Stimulated activated naive CD8-positive, alpha-beta T cell treated with anti-CD3 and anti-CD28 coated beads, Interleukin-15, amount 100 ng/mL, for 72 hours (primary cell): ENCODE data around the gene KCND3.
A peak's percentile ranks its signal among the peaks of the same experiment; 100 is the strongest.

Experiments
- ATAC-seq: fragments of 150-1000 bp; cut with Tn5 transposase; 2 replicates; pipeline ENCODE4 v1.10.0; 2021; ENCODE audit warnings: mild to moderate bottlenecking, moderate library complexity
- DNase-seq, 2 donors: peaks; one replicate each; pipeline ENCODE4 v3.0.0; 2021 to 2022
- H3K27ac Mint-ChIP-seq, 2 donors: one replicate each; pipeline ENCODE4 v1.8.0; 2022; ENCODE audit warnings: mild to moderate bottlenecking in 2 of 2, mixed read lengths in 2 of 2, moderate library complexity in 2 of 2
- H3K27me3 Mint-ChIP-seq: one replicate; pipeline ENCODE4 v1.8.0; 2022; ENCODE audit warnings: mixed read lengths
- H3K4me1 Mint-ChIP-seq: one replicate; pipeline ENCODE4 v1.8.0; 2022; ENCODE audit warnings: mild to moderate bottlenecking, mixed read lengths
- H3K4me3 Mint-ChIP-seq, 2 donors: one replicate each; pipeline ENCODE4 v1.8.0; 2022; ENCODE audit warnings: mild to moderate bottlenecking in 2 of 2, mixed read lengths in 2 of 2, moderate library complexity in 1 of 2
- H3K9me3 Mint-ChIP-seq, 2 donors: one replicate each; pipeline ENCODE4 v1.8.0; 2022; ENCODE audit warnings: mixed read lengths in 2 of 2

The KCND3 gene

DNA sequence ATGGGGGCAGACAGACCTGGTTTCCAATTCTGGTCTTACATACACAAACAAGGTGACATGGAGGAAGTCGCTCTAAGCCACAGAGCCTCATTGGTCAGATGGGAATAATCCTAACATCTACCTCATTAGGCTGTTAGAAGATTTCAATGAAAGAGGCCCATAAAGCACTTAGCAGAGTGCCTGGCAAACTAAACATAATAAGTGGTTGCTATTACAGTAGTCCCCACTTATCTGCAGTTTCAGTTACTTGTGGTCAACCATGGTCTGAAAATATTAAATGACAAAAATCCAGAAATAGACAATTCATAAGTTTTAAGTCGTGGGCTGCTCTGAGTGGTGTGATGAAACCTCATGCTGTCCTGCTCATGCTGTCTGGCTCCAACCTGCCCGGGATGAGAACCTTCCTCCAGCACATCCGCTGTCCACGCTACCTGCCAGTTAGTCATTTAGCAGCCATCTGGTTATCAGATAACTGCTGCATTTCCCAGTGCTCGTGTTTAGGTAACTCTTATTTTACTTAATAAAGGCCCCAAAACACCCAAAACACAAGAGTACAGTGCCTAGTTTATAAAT lies 121.5 kb downstream of the KCND3 start:
- no peak for DNase-seq
- no peak for ATAC-seq
- Mint-ChIP-seq H3K4me3 (no peak overlapping the region), H3K4me1 (peaks cover 8% of the 10 kb centered on the region), H3K27ac (no peak overlapping the region), H3K9me3 (no peaks in the 10 kb centered on the region), H3K27me3 (peaks cover 11% of the 10 kb centered on the region)

DNA sequence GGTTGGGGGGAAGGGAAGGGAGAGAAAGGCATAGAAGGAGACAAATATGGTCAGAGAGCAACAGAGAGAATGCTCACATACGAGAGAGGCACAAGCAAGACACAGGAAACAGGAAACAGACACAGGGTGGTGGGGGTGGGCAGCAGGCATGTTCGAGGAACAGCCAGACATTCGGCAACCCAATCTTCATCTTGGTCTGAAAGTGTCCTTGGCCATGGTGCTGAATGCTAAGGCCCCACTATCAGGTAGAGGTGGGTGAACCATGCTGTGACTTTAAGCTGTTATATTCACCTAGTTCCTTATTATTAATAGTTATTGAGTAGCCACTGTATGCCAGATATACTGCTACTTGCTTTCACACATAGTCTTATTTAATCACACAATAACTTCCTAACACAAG lies 124.6 kb downstream of the KCND3 start:
- peaks cover 8% of the 10 kb centered on the region for H3K4me1 Mint-ChIP-seq
- peaks cover 28% of the 10 kb centered on the region for H3K27me3 Mint-ChIP-seq
- H3K27ac Mint-ChIP-seq, result no peak overlapping the region
- peak; percentile 37 for ATAC-seq
- no peaks in the 10 kb centered on the region for H3K9me3 Mint-ChIP-seq
- no peak for DNase-seq
- H3K4me3 Mint-ChIP-seq, result no peak overlapping the region

- peaks cover 8% of the 10 kb centered on the region for H3K4me1 Mint-ChIP-seq
- ATAC-seq (no peak), DNase-seq (no peak)
- H3K4me3 Mint-ChIP-seq, result no peak overlapping the region
- no peak overlapping the region for H3K27ac Mint-ChIP-seq
- H3K9me3 Mint-ChIP-seq, result no peaks in the 10 kb centered on the region
- peaks cover 37% of the 10 kb centered on the region for H3K27me3 Mint-ChIP-seq
Observed at GRCh38 chr1:111863401-111863800, 126.1 kb downstream of the KCND3 start.

GRCh38 chr1:111862599-111862998 lies 126.9 kb downstream of the KCND3 start:
- no peaks in the 10 kb centered on the region for H3K9me3 Mint-ChIP-seq
- H3K4me3 Mint-ChIP-seq, result no peak overlapping the region
- H3K4me1 Mint-ChIP-seq, result peaks cover 8% of the 10 kb centered on the region
- peaks cover 37% of the 10 kb centered on the region for H3K27me3 Mint-ChIP-seq
- ATAC-seq, result no peak
- no peak overlapping the region for H3K27ac Mint-ChIP-seq
- no peak for DNase-seq

GRCh38 chr1:111861523-111861922 lies 127.9 kb downstream of the KCND3 start:
- no peaks in the 10 kb centered on the region for H3K9me3 Mint-ChIP-seq
- ATAC-seq (no peak), DNase-seq (no peak)
- no peak overlapping the region for H3K27ac Mint-ChIP-seq
- peaks cover 8% of the 10 kb centered on the region for H3K4me1 Mint-ChIP-seq
- H3K27me3 Mint-ChIP-seq, result peaks cover 37% of the 10 kb centered on the region
- no peak overlapping the region for H3K4me3 Mint-ChIP-seq

- no peak overlapping the region for H3K27ac Mint-ChIP-seq
- no peaks in the 10 kb centered on the region for H3K9me3 Mint-ChIP-seq
- no peaks in the 10 kb centered on the region for H3K4me1 Mint-ChIP-seq
- ATAC-seq, result no peak
- DNase-seq, result no peak
- no peak overlapping the region for H3K4me3 Mint-ChIP-seq
- peaks cover 29% of the 10 kb centered on the region for H3K27me3 Mint-ChIP-seq
Observed at GRCh38 chr1:111857194-111857651, 132.2 kb downstream of the KCND3 start.

DNA sequence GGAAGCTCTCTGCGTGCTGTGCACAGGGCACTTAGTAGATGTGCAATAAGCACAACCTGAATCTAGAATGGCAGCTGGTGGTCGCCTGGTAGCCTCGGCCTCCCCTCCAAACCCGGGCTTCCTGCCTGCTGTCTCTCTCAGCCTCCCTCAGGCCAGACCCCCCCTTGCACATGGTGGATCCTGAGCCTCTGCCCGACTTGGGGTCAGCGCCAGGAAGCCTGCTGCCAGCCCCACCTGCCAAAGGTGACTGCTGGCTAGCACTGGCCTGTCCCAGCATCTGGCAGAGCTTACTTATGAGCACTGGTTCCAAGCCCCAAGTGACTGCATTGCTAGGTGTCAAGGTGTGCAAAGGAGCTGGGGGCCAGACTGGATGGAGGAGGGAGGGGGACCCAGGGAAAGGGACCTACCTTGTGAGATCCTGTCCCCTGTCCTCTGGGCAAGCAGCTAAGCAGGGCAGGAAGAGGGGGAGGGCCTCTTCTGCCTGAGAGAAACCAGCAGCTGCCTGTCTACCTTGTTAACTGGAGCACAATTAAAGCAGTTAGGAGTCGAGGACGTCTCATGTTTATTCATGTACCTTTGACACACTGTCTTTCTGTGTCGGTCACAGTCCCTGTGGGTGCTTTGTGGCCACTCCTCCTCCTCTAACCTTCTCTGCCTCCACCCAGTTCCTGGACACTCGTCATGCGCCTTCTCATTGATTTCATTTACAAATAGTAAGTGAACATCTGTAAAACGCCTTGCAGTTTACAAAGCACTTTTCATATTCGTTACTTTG lies 132.9 kb downstream of the KCND3 start:
- Mint-ChIP-seq H3K4me1 (no peaks in the 10 kb centered on the region), H3K27me3 (peaks cover 35% of the 10 kb centered on the region)

DNA sequence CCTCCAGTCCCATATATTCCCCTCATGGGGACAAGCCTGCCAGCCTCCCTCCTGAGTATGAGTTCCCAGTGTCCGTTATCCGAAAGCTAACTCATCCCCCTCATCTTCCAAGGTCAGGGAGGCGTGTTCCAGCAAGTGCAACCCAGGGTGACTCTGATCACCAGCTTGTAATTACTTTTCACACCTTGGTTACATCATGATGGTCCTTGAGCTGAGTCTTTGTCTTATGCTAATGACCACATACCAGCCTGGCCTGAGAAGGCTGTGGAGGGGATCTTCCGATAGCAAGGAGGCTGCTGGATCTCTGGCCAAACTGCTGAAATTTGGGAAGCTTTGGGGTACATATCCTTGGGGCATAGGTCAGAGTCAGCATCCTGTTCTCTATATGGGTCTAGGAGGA lies 134.2 kb downstream of the KCND3 start:
- no peak for DNase-seq
- peaks cover 37% of the 10 kb centered on the region for H3K27me3 Mint-ChIP-seq
- no peaks in the 10 kb centered on the region for H3K9me3 Mint-ChIP-seq
- H3K4me3 Mint-ChIP-seq, result no peak overlapping the region
- H3K27ac Mint-ChIP-seq, result no peak overlapping the region
- no peaks in the 10 kb centered on the region for H3K4me1 Mint-ChIP-seq
- ATAC-seq, result no peak

More for the DNA sequence above, 132.9 kb downstream of the KCND3 start:
- no peaks in the 10 kb centered on the region for H3K9me3 Mint-ChIP-seq
- no peak overlapping the region for H3K27ac Mint-ChIP-seq
- DNase-seq, result no peak
- ATAC-seq, result no peak
- H3K4me3 Mint-ChIP-seq, result no peak overlapping the region

DNA sequence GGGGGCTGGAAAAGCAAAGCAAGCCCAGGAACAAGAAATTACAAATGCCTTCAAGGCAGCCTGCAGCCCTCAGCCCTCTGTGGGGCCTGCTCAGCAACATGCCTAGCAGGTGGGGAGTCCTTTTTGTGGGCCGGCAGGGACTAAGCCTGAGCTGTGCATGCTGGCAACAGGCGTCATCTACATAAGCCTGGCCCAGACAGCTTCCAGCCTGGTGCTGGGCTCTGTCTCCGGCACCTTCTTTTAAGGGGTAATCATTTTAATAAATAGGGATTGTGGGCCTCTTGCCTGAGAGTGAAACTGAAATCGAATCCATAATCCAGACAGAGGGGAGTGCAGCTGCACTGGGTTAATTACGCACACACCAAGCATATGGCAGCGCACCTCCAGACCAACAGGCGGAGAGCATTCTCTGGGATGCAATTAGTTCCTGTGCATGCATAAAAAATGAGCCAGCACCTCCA lies 137.2 kb downstream of the KCND3 start:
- ATAC-seq (no peak), DNase-seq (no peak)
- H3K27ac Mint-ChIP-seq, result no peak overlapping the region
- no peaks in the 10 kb centered on the region for H3K9me3 Mint-ChIP-seq
- no peaks in the 10 kb centered on the region for H3K4me1 Mint-ChIP-seq
- no peak overlapping the region for H3K4me3 Mint-ChIP-seq
- peaks cover 40% of the 10 kb centered on the region for H3K27me3 Mint-ChIP-seq

DNA sequence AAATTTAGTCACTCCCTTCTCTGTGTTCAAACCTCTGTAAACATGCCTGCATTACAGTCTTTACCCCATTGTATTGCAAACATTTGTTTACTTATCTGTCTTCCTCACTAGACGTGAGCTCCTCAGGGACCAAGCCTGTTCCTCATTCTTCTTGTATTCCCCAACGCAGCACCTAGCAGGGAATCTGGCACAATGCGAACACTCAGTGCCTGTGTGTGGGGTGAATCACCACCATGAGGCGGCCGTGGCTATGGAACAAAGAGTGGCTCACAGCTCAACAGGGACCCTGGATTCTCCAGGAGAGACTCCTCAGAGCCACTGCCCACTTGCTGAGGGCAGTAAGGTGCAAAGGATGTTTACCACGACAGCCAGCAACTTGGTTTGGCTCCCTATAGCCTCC lies 137.9 kb downstream of the KCND3 start:
- H3K27me3 Mint-ChIP-seq, result peaks cover 41% of the 10 kb centered on the region
- DNase-seq (no peak), ATAC-seq (no peak)
- H3K9me3 Mint-ChIP-seq, result no peaks in the 10 kb centered on the region
- no peaks in the 10 kb centered on the region for H3K4me1 Mint-ChIP-seq
- no peak overlapping the region for H3K27ac Mint-ChIP-seq
- H3K4me3 Mint-ChIP-seq, result no peak overlapping the region

DNA sequence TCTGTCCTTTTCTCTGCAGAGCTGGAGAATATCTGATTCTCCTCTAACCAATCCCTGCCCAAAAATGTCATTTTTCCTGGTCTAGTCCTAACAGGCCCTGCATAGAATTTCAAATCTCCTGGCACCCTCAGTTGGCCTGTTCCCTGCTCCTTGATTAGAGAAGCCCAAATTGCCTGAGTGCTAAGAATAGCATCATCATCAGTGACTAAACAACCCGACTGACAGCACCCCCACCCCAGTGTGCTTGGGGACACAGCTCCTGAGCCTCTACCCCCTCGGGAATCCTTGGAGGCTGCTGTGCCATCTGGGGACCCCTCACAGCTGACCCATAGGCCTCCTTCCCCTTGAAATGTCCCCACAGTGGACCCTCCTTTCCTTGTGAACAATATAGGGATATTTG lies 139.4 kb downstream of the KCND3 start:
- ATAC-seq, result no peak
- no peaks in the 10 kb centered on the region for H3K9me3 Mint-ChIP-seq
- no peak overlapping the region for H3K27ac Mint-ChIP-seq
- peaks cover 41% of the 10 kb centered on the region for H3K27me3 Mint-ChIP-seq
- DNase-seq, result no peak
- H3K4me3 Mint-ChIP-seq, result no peak overlapping the region
- no peaks in the 10 kb centered on the region for H3K4me1 Mint-ChIP-seq

GRCh38 chr1:111848852-111849545 lies 140.5 kb downstream of the KCND3 start:
- Mint-ChIP-seq H3K4me1 (no peaks in the 10 kb centered on the region), H3K4me3 (no peak overlapping the region), H3K27ac (no peak overlapping the region), H3K9me3 (no peaks in the 10 kb centered on the region), H3K27me3 (peaks cover 49% of the 10 kb centered on the region)
- DNase-seq (no peak), ATAC-seq (peak; percentile 22)

DNA sequence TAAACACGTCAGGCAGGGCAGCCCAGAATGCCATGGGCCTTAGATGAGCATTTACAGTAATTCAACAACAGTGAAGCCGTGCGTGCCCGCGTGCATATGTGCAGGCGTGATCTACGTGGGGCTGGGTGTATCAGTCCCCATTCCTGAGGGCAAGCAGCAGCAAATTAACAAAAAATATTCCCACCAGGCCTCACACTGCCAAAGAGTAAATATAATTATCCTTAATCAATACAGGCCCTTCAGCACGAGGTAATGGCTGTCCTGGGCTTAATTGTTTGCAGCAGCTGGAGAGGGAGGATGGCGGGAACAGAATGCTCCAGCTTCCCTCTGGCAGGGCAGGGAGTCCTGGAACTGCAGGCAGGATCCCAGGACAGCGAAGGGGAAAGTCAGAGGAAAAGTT lies 142.0 kb downstream of the KCND3 start:
- DNase-seq, result no peak
- H3K4me1 Mint-ChIP-seq, result no peaks in the 10 kb centered on the region
- H3K9me3 Mint-ChIP-seq, result no peaks in the 10 kb centered on the region
- peaks cover 49% of the 10 kb centered on the region for H3K27me3 Mint-ChIP-seq
- ATAC-seq, result no peak
- no peak overlapping the region for H3K27ac Mint-ChIP-seq
- no peak overlapping the region for H3K4me3 Mint-ChIP-seq

- H3K4me1 Mint-ChIP-seq, result no peaks in the 10 kb centered on the region
- H3K4me3 Mint-ChIP-seq, result no peak overlapping the region
- no peak for ATAC-seq
- H3K27ac Mint-ChIP-seq, result no peak overlapping the region
- H3K9me3 Mint-ChIP-seq, result no peaks in the 10 kb centered on the region
- DNase-seq, result no peak
- peaks cover 46% of the 10 kb centered on the region for H3K27me3 Mint-ChIP-seq
Observed at GRCh38 chr1:111846842-111847241, 142.6 kb downstream of the KCND3 start.

DNA sequence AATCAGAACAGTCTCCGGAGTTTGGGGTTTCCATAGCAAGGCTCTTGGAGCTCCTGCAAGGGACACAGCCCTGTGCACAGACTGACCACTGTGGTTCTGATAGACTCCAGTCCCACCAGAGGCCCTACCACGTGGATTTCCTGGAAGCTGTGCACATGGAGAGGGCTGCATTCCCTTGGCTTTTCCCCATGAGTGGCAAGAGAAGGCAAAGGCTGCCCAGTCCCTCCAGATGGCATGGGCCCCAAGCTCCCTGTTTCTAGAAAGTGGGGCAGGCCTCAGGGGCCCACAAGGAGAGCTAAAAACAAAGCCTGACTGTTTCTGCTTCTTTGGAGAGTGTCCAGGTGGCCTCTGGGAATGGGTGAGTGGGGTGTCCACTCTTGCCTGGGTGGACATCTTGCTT lies 146.3 kb downstream of the KCND3 start:
- Mint-ChIP-seq H3K4me3 (no peak overlapping the region), H3K27ac (no peak overlapping the region), H3K4me1 (no peaks in the 10 kb centered on the region), H3K9me3 (no peaks in the 10 kb centered on the region), H3K27me3 (peaks cover 29% of the 10 kb centered on the region)
- no peak for DNase-seq
- no peak for ATAC-seq

DNA sequence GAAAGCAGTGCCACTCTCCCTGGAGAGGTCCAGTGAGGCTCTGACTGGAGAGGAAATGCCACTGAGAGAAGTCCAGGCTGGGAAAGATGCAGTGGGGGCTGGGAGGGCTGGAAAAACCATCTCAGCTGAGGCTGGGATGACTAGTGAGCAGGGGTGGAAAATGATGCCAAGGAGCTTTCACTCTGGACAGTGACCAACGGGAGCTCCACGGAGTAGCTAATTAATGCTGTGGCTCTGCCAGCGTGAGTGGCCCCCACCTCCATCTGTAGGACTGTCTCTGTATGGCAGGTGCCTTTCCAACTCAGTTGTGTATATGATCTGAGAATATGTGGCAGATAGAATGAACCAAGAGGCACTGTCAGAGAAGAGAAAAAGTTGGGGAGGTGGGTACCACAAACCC lies 147.1 kb downstream of the KCND3 start:
- Mint-ChIP-seq H3K4me3 (no peak overlapping the region), H3K27me3 (peaks cover 29% of the 10 kb centered on the region), H3K27ac (no peak overlapping the region), H3K9me3 (no peaks in the 10 kb centered on the region), H3K4me1 (no peaks in the 10 kb centered on the region)
- no peak for ATAC-seq
- DNase-seq, result no peak
